Mucosa of rectum (tissue), 2 donors: ENCODE measurements around the gene NAA10.

Experiments
- H3K27ac ChIP-seq, 2 donors: one replicate each; pipeline ENCODE4 v1.7.0; 2013; ENCODE audit warnings: inconsistent platforms in 2 of 2, low read depth in 2 of 2, low read length in 2 of 2
- H3K27me3 ChIP-seq, 2 donors: one replicate each; pipeline ENCODE4 v1.7.0; 2013; ENCODE audit warnings: low read length in 2 of 2; ENCODE audit not compliant: control insufficient read depth in 2 of 2, insufficient read depth in 2 of 2
- H3K36me3 ChIP-seq, 2 donors: one replicate each; pipeline ENCODE4 v1.7.0; 2013; ENCODE audit warnings: low read length in 2 of 2; ENCODE audit not compliant: control insufficient read depth in 2 of 2, insufficient read depth in 2 of 2
- H3K4me1 ChIP-seq, 2 donors: one replicate each; pipeline ENCODE4 v1.7.0; 2013; ENCODE audit warnings: low read length in 2 of 2, mild to moderate bottlenecking in 1 of 2; ENCODE audit not compliant: control insufficient read depth in 2 of 2, insufficient read depth in 2 of 2
- H3K4me3 ChIP-seq, 2 donors: one replicate each; pipeline ENCODE4 v1.7.0; 2013; ENCODE audit warnings: low read length in 2 of 2
- H3K9ac ChIP-seq, 2 donors: one replicate each; pipeline ENCODE4 v1.7.0; 2013; ENCODE audit warnings: low read length in 2 of 2, low read depth in 1 of 2, mild to moderate bottlenecking in 1 of 2
- H3K9me3 ChIP-seq, 2 donors: one replicate each; pipeline ENCODE4 v1.7.0; 2013; ENCODE audit warnings: low read length in 2 of 2; ENCODE audit not compliant: control insufficient read depth in 2 of 2
- donor health status: healthy.
- donor health status: Normal muscosa, but diverticular disease.

The NAA10 gene

DNA sequence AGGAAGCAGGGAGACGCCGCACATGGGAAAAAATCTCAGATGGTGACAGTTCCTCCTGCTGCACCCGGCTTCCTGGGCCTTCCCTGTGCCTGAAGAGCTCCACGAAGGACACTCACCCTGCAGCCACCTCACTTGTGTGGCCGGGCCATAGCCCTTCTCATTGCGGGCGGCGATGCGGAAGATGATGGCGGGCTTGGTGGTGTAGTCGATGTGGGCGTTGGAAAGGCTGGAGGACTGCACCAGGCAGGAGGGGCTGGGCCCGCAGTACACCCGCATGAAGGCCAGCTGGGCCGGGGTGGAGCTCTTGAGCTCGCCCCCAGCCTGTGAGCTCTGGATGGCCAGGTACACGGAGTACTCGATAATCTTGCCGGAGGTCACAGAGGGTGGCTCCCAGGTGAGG is 15.3 kb upstream of the NAA10 start:
- Histone ChIP-seq H3K4me3 (no peak overlapping the region), H3K9me3 (no peaks in the 10 kb centered on the region), H3K4me1 (peaks cover 0 to 5% of the 10 kb centered on the region in 2 donors), H3K27me3 (no peaks in the 10 kb centered on the region), H3K9ac (no peak overlapping the region), H3K27ac (no peak overlapping the region), H3K36me3 (peaks cover 13 to 41% of the 10 kb centered on the region in 2 donors)

DNA sequence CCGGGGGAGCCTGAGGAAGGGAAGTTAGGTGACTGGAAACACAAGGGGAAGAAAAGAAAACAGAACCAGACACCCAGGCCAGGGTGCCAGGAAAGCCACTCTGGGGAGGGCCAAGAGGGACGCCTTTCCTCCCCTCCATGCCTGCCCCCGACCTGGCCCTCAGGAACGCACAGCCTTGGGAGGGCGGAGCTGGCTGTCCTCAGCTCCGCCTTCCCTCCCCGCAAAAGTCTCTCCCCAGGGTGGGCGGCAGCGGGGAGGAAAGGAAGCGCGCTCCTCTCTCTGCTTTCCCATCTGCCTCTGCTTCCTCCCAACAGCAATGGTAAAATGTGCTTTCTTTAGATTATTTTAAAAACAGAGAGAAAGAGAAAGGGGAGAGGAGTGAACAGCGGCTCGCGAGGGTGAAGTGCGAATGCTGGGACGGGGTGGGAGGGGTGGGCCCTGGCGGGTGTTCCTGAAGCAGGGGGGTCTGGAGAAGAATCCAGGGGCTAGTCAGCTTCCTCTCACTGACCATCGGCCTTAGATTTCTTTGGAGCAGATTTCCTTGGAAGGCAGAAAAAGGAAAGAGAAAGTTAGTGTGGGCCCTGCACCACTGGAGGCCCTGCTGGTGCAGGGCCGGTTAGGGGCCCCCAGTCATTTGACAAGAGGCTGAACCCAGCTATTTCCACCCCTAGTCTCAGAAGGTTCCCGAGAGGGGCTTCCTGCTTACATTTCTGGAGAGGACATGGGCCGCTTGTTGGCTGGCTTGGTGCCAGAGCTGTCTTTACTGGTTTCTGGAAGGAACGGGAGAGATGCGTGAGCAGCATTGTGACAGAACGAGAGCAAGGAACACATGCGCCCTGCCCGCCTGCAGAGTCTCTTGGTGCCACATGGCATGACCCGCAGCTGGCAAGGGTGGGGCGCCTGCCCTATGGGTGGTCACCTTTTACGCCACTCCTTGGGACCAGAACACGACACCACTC is 14.3 kb upstream of the NAA10 start:
- H3K9me3 ChIP-seq = no peaks in the 10 kb centered on the region
- H3K4me1 ChIP-seq = peaks cover 0 to 5% of the 10 kb centered on the region in 2 donors
- H3K27me3 ChIP-seq = peaks cover 0 to under 1% of the 10 kb centered on the region in 2 donors
- H3K9ac ChIP-seq = no peak overlapping the region
- H3K4me3 ChIP-seq = no peak overlapping the region
- no peak overlapping the region for H3K27ac ChIP-seq
- peaks cover 13 to 36% of the 10 kb centered on the region in 2 donors for H3K36me3 ChIP-seq

DNA sequence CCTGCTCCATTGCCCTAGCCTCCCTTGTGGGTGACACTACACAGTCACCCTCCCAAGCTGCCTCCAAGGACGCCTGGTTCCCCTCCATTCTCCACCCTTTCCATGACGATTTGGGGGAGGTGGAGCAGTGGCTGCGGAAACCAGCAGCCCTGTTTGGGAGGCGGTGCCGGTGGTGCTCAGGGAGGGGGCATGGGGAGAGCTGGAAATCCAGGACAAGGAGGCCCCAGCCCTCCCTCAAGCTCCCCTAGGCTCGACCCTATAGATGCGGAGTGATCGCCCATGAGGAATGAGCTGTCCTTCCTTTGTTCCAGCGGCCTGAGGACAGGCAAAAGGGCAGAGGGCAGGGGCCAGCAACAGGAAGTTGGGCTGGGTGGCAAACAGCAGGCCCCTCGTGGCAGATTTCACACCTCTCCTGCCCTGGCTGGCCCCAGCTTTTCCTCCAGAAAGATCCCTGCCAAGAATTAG is 13.2 kb upstream of the NAA10 start:
- Histone ChIP-seq H3K9me3 (no peaks in the 10 kb centered on the region), H3K4me1 (peaks cover 3 to 5% of the 10 kb centered on the region in 2 donors), H3K36me3 (peaks cover 11 to 31% of the 10 kb centered on the region in 2 donors), H3K4me3 (no peak overlapping the region), H3K27me3 (peaks cover 0 to 2% of the 10 kb centered on the region in 2 donors), H3K27ac (peak overlapping the region in 1 of 2 donors; percentile 9), H3K9ac (no peak overlapping the region)

DNA sequence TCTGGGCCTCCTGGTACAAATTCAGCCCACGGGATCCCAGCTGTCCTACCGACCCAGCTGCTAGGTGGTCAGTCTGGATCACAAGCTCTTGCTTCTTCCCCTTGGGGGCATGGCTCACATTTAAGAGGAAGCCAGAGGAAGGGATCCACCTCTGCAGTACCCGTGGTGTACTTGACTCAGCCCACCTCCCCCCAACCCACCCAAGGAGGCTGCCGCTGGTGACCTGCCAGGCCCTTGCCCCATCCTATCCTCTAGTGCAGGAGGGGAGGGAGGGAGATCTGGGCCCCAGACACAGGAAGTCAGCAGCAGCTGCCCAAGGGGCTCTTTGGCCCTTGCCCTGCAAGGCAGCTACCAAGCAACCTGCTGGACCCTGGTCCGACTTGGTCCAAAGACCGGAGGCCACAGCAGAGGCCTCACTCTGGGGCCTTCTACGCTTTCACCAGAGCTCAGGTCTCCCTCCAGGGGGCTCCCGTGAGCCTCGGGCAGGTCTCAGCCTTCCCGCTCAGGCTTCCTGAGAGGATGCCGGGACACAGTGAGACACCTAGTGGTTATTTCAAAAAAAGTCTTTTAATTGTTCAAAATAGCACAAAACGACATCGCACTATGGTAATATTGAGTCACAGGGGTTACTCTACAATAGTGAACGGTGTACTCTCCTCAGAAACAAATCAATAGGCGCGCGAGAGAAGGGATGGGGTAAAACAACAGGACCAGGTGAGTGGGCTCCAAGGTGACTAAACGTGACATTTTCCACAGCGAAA is 12.4 kb upstream of the NAA10 start:
- H3K9me3 ChIP-seq = no peaks in the 10 kb centered on the region
- H3K9ac ChIP-seq = no peak overlapping the region
- H3K4me1 ChIP-seq = peaks cover 3 to 5% of the 10 kb centered on the region in 2 donors
- peak overlapping the region in 1 of 2 donors; percentile 9 for H3K27ac ChIP-seq
- no peak overlapping the region for H3K4me3 ChIP-seq
- peaks cover 10 to 28% of the 10 kb centered on the region in 2 donors for H3K36me3 ChIP-seq
- H3K27me3 ChIP-seq = peaks cover 0 to 2% of the 10 kb centered on the region in 2 donors

DNA sequence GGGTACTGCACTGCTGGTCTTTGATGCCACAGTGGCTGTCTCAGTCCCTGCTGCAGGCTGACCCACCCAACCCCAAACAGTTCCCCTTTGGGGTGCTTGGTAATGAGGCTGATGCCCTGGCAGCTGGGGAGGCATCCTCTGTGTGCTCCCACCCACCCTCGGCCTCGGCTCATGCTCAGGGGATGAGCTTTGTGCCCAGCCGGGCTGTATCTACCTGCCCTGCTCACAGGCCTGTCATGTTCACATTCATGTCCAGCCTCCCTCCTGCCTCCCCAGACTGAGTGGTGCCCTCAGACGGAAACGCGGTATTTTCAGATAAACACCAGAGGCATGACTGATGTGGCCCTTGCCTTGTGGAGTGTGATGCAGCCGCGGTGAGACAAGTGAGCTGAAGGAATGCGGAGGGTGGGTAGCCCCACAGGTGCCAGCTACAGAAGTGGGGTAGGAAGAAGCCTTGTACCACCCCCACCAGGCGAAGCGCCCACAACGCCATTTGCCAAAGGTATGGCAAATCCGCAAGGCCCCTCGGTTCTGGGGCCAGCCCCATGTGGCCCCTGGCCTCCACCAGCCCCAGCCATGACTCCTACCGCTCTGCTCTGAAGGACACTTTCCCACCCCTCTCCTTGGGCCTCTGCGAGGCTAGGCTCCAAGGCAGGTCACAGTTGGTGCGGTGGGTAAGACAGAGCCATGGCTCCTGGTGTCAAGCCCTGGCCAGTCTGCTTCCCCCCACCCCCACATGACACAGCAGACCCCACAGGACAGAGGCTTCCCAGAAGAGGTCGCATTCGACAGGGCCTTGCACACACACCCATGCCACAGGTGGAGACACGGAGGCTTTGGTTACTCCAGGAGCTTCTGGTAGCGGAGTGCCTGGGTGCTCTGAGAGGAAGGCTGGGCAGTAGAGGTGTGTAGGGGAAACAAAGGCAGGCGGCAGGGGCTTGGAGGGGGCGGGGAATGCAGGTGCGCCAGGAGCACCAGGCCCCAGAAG is 11.4 kb upstream of the NAA10 start:
- H3K27me3 ChIP-seq = peaks cover 0 to 2% of the 10 kb centered on the region in 2 donors
- H3K4me1 ChIP-seq = peaks cover 3 to 5% of the 10 kb centered on the region in 2 donors
- H3K9ac ChIP-seq = no peak overlapping the region
- no peak overlapping the region for H3K4me3 ChIP-seq
- no peaks in the 10 kb centered on the region for H3K9me3 ChIP-seq
- H3K36me3 ChIP-seq = peaks cover 3 to 19% of the 10 kb centered on the region in 2 donors
- no peak overlapping the region for H3K27ac ChIP-seq

DNA sequence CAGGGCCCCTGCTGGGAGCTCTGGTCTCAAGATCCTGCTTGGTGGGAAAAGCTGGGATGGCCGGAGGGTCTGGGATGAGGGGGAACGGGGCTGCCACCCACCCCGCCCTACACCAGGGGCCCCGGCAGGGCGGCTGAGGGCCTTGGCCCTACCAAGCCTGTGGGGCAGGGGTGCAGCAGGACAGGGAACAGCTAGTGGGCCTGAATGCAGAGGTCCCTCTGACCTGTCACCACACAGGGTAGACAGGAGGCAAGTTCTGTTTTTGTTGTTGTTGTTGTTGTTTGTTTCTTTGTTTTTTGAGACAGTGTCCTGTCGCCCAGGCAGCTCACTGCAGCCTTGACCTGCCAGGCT is 9.9 kb upstream of the NAA10 start:
- Histone ChIP-seq H3K9me3 (no peaks in the 10 kb centered on the region), H3K4me3 (peak overlapping the region in 1 of 2 donors; percentile 42), H3K27me3 (peaks cover 0 to 7% of the 10 kb centered on the region in 2 donors), H3K27ac (no peak overlapping the region), H3K9ac (no peak overlapping the region), H3K36me3 (peaks cover 0 to 6% of the 10 kb centered on the region in 2 donors), H3K4me1 (peaks cover 3 to 5% of the 10 kb centered on the region in 2 donors)

DNA sequence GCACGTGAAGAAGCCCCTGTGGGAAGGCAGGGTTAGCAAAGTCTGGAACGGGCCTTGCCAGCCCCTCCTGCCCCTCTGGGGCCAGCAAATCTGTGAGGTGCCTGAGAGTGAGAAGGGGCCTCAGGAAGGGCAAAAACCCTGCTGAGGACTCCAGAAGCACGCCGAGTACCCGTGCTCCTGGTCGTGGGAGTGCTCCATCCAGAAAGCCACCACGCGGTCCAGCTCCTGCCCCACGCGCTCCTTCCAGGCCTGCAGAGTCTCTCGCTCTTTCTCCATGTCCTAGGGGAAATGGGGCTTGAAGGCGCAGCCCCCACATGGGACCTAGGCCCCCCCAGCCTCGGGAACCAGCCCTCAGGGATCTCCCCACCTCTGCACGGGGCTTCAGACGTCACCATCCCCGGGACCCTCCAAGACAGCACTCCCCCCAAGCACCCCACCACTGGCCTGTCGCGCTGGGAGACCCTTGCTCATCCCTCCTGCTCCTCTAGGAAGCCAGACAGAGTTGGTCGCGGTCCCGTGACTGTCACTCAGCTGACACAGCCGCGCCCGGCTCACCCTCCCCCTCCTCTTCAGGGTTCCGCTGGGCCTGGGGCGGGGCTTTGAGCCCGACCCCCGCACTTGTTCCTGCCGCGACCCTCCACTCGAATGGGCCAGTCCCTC is 9.4 kb upstream of the NAA10 start, which contains the start of gene RENBP:
Gene RENBP, minus strand, starts transcription at position 504 of the 660 bp plus-strand sequence. Its CDS starts 33 bp downstream, at position 471.
- Histone ChIP-seq H3K9me3 (no peaks in the 10 kb centered on the region), H3K9ac (peak within 1 kb of the TSS; percentile 16 to 47), H3K4me1 (peaks cover 3 to 5% of the 10 kb centered on the region in 2 donors), H3K27me3 (peaks cover 0 to 7% of the 10 kb centered on the region in 2 donors), H3K4me3 (peak within 1 kb of the TSS; percentile 51 to 54), H3K27ac (peak within 1 kb of the TSS in 1 of 2 donors; percentile 52), H3K36me3 (peaks cover 0 to 1% of the 10 kb centered on the region in 2 donors)

DNA sequence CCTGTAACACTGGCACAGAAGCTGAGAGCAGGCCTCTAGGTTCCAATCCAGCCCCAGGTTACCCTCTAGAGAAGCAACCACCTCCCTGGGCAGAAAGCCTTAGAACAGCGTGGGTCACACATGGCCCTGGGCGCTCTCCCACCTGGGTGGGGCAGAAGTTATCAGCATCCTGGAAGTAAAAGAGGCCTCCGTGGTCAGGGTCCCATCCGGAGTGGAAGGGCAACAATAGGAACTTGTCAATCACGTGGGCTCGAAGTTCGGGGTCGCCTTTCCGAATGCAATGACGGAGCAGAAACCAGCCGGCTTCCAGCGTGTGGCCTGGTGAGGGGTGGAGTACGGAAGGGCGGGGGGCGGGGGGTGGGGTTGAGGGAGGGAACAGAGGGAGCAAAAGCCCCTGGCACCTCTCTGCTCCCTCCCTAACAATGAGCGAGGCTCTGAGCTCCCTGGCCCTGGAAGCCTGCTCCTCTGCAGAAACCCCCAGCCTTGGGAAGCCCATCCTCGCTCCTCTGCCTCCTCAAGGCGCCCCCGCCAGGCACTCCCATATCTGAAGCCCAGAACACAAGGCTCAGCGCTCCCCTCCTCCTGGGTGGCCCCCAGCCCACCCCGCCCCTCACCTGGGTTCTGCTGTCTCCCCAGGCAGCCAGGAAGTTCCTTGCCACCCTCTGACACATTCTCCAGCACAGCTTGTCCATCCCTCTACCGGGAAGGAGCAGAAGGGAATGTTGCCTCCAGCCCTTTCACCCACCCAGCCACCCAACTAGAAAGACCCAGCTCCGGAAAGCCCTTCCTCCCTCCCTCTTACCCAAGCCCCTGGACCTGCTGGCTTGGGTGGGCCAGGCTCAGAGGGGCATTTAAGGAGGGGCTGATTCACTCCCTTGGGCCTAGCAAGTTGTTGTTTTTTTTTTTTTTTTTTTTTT is 6.8 kb upstream of the NAA10 start:
- Histone ChIP-seq H3K9me3 (no peaks in the 10 kb centered on the region), H3K4me1 (peaks cover 2 to 3% of the 10 kb centered on the region in 2 donors), H3K27ac (no peak overlapping the region), H3K36me3 (no peaks in the 10 kb centered on the region), H3K9ac (no peak overlapping the region), H3K27me3 (peaks cover 0 to 7% of the 10 kb centered on the region in 2 donors), H3K4me3 (no peak overlapping the region)
